Measurements from ENCODE around the gene THADA. TPM values are rescaled to one million over a fixed set of nuclear protein-coding genes. Genes with fewer than 3 reads are reported as not detected.

THADA gene
- total RNA-seq, 1 donor from 2014 or later = 28.3 TPM

GRCh38 chr2:43270930-43271615 is 324.8 kb downstream of the THADA start:
- Mint-ChIP-seq H3K27ac (ENCODE audit: unreplicated experiment) (no peak overlapping the region), H3K36me3 (ENCODE audit: unreplicated experiment) (peaks cover 4% of the 10 kb centered on the region), H3K9me3 (ENCODE audit: unreplicated experiment) (no peaks in the 10 kb centered on the region), H3K27me3 (ENCODE audit: unreplicated experiment) (no peaks in the 10 kb centered on the region), H3K4me3 (ENCODE audit: unreplicated experiment) (no peak overlapping the region), H3K4me1 (ENCODE audit: unreplicated experiment) (peaks cover 58% of the 10 kb centered on the region)
- DNase-seq (ENCODE audit: extremely low spot score, unreplicated experiment) = no peak
- no peak for TF ChIP-seq CTCF (IDR thresholded peaks at IDR 0.05)

GRCh38 chr2:43270461-43270860 is 325.4 kb downstream of the THADA start:
- H3K9me3 Mint-ChIP-seq (ENCODE audit: unreplicated experiment) = no peaks in the 10 kb centered on the region
- peak overlapping the region; percentile 86 for H3K27ac Mint-ChIP-seq (ENCODE audit: unreplicated experiment)

GRCh38 chr2:43269706-43270105 is 326.1 kb downstream of the THADA start:
- Mint-ChIP-seq H3K27me3 (ENCODE audit: unreplicated experiment) (no peaks in the 10 kb centered on the region), H3K36me3 (ENCODE audit: unreplicated experiment) (peaks cover 4% of the 10 kb centered on the region), H3K9me3 (ENCODE audit: unreplicated experiment) (no peaks in the 10 kb centered on the region), H3K27ac (ENCODE audit: unreplicated experiment) (peak overlapping the region; percentile 86), H3K4me1 (ENCODE audit: unreplicated experiment) (peaks cover 72% of the 10 kb centered on the region), H3K4me3 (ENCODE audit: unreplicated experiment) (peak overlapping the region; percentile 10)
- no peak for TF ChIP-seq CTCF (IDR thresholded peaks at IDR 0.05)
- DNase-seq (ENCODE audit: extremely low spot score, unreplicated experiment) = no peak

More at GRCh38 chr2:43270461-43270860, 325.4 kb downstream of the THADA start:
- TF ChIP-seq CTCF (IDR thresholded peaks at IDR 0.05) = no peak
- DNase-seq (ENCODE audit: extremely low spot score, unreplicated experiment) = no peak
- Mint-ChIP-seq H3K27me3 (ENCODE audit: unreplicated experiment) (no peaks in the 10 kb centered on the region), H3K4me3 (ENCODE audit: unreplicated experiment) (no peak overlapping the region), H3K4me1 (ENCODE audit: unreplicated experiment) (peaks cover 64% of the 10 kb centered on the region), H3K36me3 (ENCODE audit: unreplicated experiment) (peaks cover 4% of the 10 kb centered on the region)

GRCh38 chr2:43269074-43269572 is 326.7 kb downstream of the THADA start:
- no peaks in the 10 kb centered on the region for H3K27me3 Mint-ChIP-seq (ENCODE audit: unreplicated experiment)
- H3K27ac Mint-ChIP-seq (ENCODE audit: unreplicated experiment) = peak overlapping the region; percentile 86
- H3K4me3 Mint-ChIP-seq (ENCODE audit: unreplicated experiment) = no peak overlapping the region
- no peak for TF ChIP-seq CTCF (IDR thresholded peaks at IDR 0.05)
- H3K9me3 Mint-ChIP-seq (ENCODE audit: unreplicated experiment) = no peaks in the 10 kb centered on the region
- DNase-seq (ENCODE audit: extremely low spot score, unreplicated experiment) = no peak
- peaks cover 72% of the 10 kb centered on the region for H3K4me1 Mint-ChIP-seq (ENCODE audit: unreplicated experiment)
- peaks cover 7% of the 10 kb centered on the region for H3K36me3 Mint-ChIP-seq (ENCODE audit: unreplicated experiment)

- H3K27ac Mint-ChIP-seq (ENCODE audit: unreplicated experiment) = peak overlapping the region; percentile 86
- DNase-seq (ENCODE audit: extremely low spot score, unreplicated experiment) = no peak
- TF ChIP-seq CTCF (IDR thresholded peaks at IDR 0.05) = no peak
- H3K4me1 Mint-ChIP-seq (ENCODE audit: unreplicated experiment) = peaks cover 69% of the 10 kb centered on the region
- H3K9me3 Mint-ChIP-seq (ENCODE audit: unreplicated experiment) = no peaks in the 10 kb centered on the region
- H3K4me3 Mint-ChIP-seq (ENCODE audit: unreplicated experiment) = no peak overlapping the region
- H3K27me3 Mint-ChIP-seq (ENCODE audit: unreplicated experiment) = no peaks in the 10 kb centered on the region
- H3K36me3 Mint-ChIP-seq (ENCODE audit: unreplicated experiment) = peaks cover 7% of the 10 kb centered on the region
Measured at GRCh38 chr2:43268066-43268953, 327.5 kb downstream of the THADA start.

All from osteocyte (in vitro differentiated cells).